Thyroid gland (tissue), 4 donors: ENCODE data around the gene STYK1.

Source experiments
- CTCF ChIP-seq, 6 experiments: fragments of 200-600 bp in 3 of 6; fragments of 450-650 bp in 3 of 6; sonication (generic) in 3 of 6; IDR thresholded peaks; one replicate each; pipeline ENCODE4 v1.5.1; 2016 to 2019; ENCODE audit warnings: antibody characterized with exemption in 6 of 6, mild to moderate bottlenecking in 2 of 6, inconsistent platforms in 1 of 6, moderate library complexity in 1 of 6
- POLR2A ChIP-seq, 2 donors: fragments of 450-650 bp; IDR thresholded peaks; one replicate each; pipeline ENCODE4 v1.6.1; 2017; ENCODE audit warnings: antibody characterized with exemption in 2 of 2, mild to moderate bottlenecking in 2 of 2, moderate library complexity in 1 of 2

GRCh38 chr12:10620078-10620779 lies 53.6 kb downstream of the STYK1 start:
- no peak for TF ChIP-seq CTCF (IDR thresholded peaks at IDR 0.05)
- TF ChIP-seq POLR2A (IDR thresholded peaks at IDR 0.05), result no peak
